NCI-H1436 treated with DMSO at 0.1 percent for 48 hours (cell line): Measurements from ENCODE around the gene DAGLB.

Experiments
- DNase-seq: peaks from one replicate; lab custom pipeline; 2025; lab: John Stamatoyannopoulos, UW

The DAGLB gene

GRCh38 chr7:6367701-6368211 lies 80.0 kb downstream of the DAGLB start:
- DNase-seq, result no peak

- no peak for DNase-seq
These were observed 82.3 kb downstream of the DAGLB start for GRCh38 chr7:6365451-6365850.

- no peak for DNase-seq
These were observed 86.9 kb downstream of the DAGLB start for GRCh38 chr7:6360841-6361240.

GRCh38 chr7:6359734-6360133 lies 88.0 kb downstream of the DAGLB start:
- no peak for DNase-seq
